K562 (cell line): ENCODE results near the gene CDCA3.

ENCODE experiments used
- ATF3 ChIP-seq, 2 experiments: fragments of 450-650 bp in 1 of 2; sonication (generic) in 1 of 2; formaldehyde crosslinking in 1 of 2; IDR thresholded peaks in 1 of 2; conservative IDR thresholded peaks in 1 of 2; 2 replicates each; pipeline versions ENCODE4 v1.6.1 to v1.8.1; 2016 to 2023; ENCODE audit warnings: mild to moderate bottlenecking in 2 of 2, moderate library complexity in 2 of 2, inconsistent platforms in 1 of 2, missing genetic modification reagents in 1 of 2
- FOS ChIP-seq: IDR thresholded peaks from 3 replicates; pipeline ENCODE4 v1.6.1; 2011; ENCODE audit not compliant: insufficient read length; ENCODE audit errors: extremely low read depth
- POLR2A ChIP-seq: fragments of 450-650 bp; conservative IDR thresholded peaks from 2 replicates; pipeline ENCODE4 v1.6.1; 2016
- ZBTB8A ChIP-seq: fragments of 450-650 bp; IDR thresholded peaks from 2 replicates; pipeline ENCODE4 v1.6.1; 2018; ENCODE audit warnings: mild to moderate bottlenecking, moderate library complexity; ENCODE audit not compliant: partially characterized antibody
- TF ChIP-seq, protein P1 (sequence below), 2 experiments: fragments of 450-650 bp in 1 of 2; IDR thresholded peaks; 2 replicates each; pipeline ENCODE4 v1.6.1; 2011 to 2017; ENCODE audit warnings: low read depth in 2 of 2, antibody characterized with exemption in 1 of 2, borderline replicate concordance in 1 of 2, low read length in 1 of 2, mild to moderate bottlenecking in 1 of 2, mixed read lengths in 1 of 2; ENCODE audit not compliant: control insufficient read depth in 1 of 2

GRCh38 chr12:6853626-6854025 lies 2.5 kb upstream of the CDCA3 start:
- TF ChIP-seq, protein P1, sequence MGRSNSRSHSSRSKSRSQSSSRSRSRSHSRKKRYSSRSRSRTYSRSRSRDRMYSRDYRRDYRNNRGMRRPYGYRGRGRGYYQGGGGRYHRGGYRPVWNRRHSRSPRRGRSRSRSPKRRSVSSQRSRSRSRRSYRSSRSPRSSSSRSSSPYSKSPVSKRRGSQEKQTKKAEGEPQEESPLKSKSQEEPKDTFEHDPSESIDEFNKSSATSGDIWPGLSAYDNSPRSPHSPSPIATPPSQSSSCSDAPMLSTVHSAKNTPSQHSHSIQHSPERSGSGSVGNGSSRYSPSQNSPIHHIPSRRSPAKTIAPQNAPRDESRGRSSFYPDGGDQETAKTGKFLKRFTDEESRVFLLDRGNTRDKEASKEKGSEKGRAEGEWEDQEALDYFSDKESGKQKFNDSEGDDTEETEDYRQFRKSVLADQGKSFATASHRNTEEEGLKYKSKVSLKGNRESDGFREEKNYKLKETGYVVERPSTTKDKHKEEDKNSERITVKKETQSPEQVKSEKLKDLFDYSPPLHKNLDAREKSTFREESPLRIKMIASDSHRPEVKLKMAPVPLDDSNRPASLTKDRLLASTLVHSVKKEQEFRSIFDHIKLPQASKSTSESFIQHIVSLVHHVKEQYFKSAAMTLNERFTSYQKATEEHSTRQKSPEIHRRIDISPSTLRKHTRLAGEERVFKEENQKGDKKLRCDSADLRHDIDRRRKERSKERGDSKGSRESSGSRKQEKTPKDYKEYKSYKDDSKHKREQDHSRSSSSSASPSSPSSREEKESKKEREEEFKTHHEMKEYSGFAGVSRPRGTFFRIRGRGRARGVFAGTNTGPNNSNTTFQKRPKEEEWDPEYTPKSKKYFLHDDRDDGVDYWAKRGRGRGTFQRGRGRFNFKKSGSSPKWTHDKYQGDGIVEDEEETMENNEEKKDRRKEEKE (IDR thresholded peaks at IDR 0.05; ENCODE audit: borderline replicate concordance in 1 of 2, control insufficient read depth in 1 of 2, low read depth in 2 of 2, low read length in 1 of 2), result no peak
- TF ChIP-seq ZBTB8A (no peak), ATF3 (IDR thresholded peaks at IDR 0.05) (no peak), ATF3 (CRISPR knock-in tag; conservative IDR thresholded peaks at IDR 0.05) (no peak), POLR2A (no peak), FOS (no peak)
